ENCODE measurements around the gene DNAJA4.
"Not testable (repeated sequence)": the region's sequence is repeated elsewhere in the genome, so short reads cannot be mapped to it uniquely, and the experiment has no call there.

Gene DNAJA4

DNA sequence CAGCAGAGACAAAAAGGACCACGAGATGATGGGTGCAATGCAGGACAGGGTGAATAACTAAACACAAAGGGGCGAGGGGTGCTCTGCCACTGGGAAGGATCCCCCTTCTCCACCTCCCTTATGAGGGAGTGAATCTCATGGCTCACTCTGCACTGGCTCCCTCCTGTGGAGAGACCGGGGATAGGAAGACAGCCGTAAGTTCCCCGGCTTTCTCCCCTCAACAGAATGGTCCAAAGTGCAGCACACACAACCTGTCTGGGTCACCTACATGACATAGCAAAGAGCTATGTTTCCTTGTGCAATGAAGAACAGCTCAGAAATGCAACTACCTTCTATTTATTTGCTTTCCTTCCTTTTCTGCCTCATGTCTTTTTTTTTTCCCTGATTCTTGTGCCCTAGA is 22.2 kb upstream of the DNAJA4 start:
- no peak for TF ChIP-seq POLR2AphosphoS5 (IDR thresholded peaks at IDR 0.05; ENCODE audit: low read depth, low read length)
- no peak for TF ChIP-seq TAF1 (IDR thresholded peaks at IDR 0.05; ENCODE audit: low read depth, low read length)
- no peak for TF ChIP-seq SPI1 (IDR thresholded peaks at IDR 0.05; ENCODE audit: low read depth, low read length)
- TF ChIP-seq PAX5 (IDR thresholded peaks at IDR 0.05; ENCODE audit: insufficient read depth, low read length, severe bottlenecking) = no peak
- TF ChIP-seq POU2F2 (IDR thresholded peaks at IDR 0.05; ENCODE audit: low read depth, low read length) = no peak
- TF ChIP-seq POLR2A (IDR thresholded peaks at IDR 0.05; ENCODE audit: low read depth, low read length) = no peak
- DNase-seq (ENCODE audit: insufficient read length, low spot score) = no peak
- FAIRE-seq = no peak

DNA sequence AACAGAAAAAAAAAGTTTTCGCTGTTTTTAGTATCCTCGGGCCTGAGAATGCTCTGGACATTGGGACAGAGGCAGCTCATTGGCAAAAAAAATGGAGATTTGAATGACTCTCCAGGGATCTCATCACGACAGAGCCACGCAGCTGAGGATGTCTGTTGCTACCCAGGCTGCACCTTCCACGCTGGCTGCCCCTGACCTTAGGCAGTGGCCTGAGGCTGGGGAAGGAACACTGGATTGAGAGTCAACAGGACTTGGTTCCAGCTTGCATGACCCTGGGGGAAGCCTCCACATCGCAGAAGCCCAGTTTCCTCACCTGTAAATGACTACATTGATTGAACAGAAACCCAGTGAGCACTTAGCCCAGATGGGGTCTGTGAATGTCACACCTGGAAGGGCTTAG is 21.3 kb upstream of the DNAJA4 start:
- DNase-seq (ENCODE audit: insufficient read length, low spot score) = no peak
- FAIRE-seq = no peak
- no peak for TF ChIP-seq POLR2A (IDR thresholded peaks at IDR 0.05; ENCODE audit: low read depth, low read length)
- TF ChIP-seq PAX5 (IDR thresholded peaks at IDR 0.05; ENCODE audit: insufficient read depth, low read length, severe bottlenecking) = no peak
- TF ChIP-seq POU2F2 (IDR thresholded peaks at IDR 0.05; ENCODE audit: low read depth, low read length) = no peak
- no peak for TF ChIP-seq POLR2AphosphoS5 (IDR thresholded peaks at IDR 0.05; ENCODE audit: low read depth, low read length)

DNA sequence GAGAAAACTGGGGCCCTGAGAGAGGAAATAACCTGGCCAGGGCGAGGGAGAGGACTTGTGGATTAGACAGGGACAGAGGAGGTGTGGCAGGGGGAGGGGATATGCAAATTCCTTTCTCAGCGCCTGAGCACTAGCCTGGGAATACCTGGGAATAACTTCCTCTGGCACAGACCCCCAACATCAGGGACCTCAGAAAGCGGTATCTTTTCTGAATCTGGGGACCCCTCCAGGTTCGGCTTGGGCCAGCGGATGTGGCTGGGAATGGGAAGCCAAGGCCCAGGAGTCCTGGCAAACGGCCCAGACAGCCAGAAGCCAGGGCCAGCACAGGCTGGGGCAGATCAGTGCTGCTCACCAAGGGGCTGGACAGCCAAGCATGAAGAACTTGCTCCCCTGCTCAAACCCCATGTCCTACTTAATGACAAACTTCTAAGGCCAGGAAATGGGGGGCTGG is 20.8 kb upstream of the DNAJA4 start:
- no peak for TF ChIP-seq POLR2AphosphoS5 (IDR thresholded peaks at IDR 0.05; ENCODE audit: low read depth, low read length)
- no peak for TF ChIP-seq POU2F2 (IDR thresholded peaks at IDR 0.05; ENCODE audit: low read depth, low read length)
- no peak for TF ChIP-seq PAX5 (IDR thresholded peaks at IDR 0.05; ENCODE audit: insufficient read depth, low read length, severe bottlenecking)
- TF ChIP-seq SPI1 (IDR thresholded peaks at IDR 0.05; ENCODE audit: low read depth, low read length) = no peak
- no peak for TF ChIP-seq POLR2A (IDR thresholded peaks at IDR 0.05; ENCODE audit: low read depth, low read length)
- TF ChIP-seq TAF1 (IDR thresholded peaks at IDR 0.05; ENCODE audit: low read depth, low read length) = no peak
- DNase-seq (ENCODE audit: insufficient read length, low spot score) = no peak
- FAIRE-seq = no peak

DNA sequence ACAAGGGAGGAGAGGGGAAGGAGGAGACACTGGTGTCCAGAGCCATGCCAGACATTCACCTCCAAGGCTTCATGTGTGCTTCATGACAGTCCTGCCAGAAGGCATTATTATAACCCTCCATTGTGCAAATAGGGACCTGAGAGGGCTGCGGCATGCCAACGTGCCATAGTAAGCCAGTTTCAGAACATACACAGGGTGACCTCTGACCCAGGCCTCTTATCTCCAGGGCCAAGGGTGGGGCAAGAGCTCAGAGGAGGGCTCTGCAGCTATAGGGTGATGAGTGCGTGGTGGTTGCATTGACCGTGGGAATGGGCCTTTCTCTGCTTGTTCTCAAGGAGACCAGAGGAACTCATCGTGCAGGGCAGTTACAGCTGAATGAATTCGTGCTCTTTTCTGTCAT is 20.3 kb upstream of the DNAJA4 start:
- TF ChIP-seq SPI1 (IDR thresholded peaks at IDR 0.05; ENCODE audit: low read depth, low read length) (no peak), POLR2AphosphoS5 (IDR thresholded peaks at IDR 0.05; ENCODE audit: low read depth, low read length) (no peak), POU2F2 (IDR thresholded peaks at IDR 0.05; ENCODE audit: low read depth, low read length) (no peak), POLR2A (IDR thresholded peaks at IDR 0.05; ENCODE audit: low read depth, low read length) (no peak), TAF1 (IDR thresholded peaks at IDR 0.05; ENCODE audit: low read depth, low read length) (no peak), PAX5 (IDR thresholded peaks at IDR 0.05; ENCODE audit: insufficient read depth, low read length, severe bottlenecking) (no peak)
- FAIRE-seq = no peak
- DNase-seq (ENCODE audit: insufficient read length, low spot score) = no peak

DNA sequence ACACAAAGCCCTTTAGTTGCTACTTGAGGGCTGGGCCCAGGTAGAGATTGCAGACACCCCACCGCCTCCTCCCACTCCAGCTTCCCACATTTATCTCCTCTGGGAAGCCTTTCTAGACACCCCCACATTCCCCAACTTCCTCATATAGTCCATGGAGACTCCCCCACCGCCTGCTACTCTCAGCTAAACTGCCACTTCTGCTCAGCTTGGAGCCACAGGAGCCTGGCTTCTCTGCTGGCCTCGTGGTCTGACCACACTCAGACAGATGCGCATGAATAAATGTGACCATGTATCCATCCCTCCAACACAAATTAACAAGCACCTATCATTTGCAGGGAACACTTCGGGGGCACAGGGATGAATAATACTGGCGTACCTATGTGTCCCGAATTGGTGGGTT is 19.5 kb upstream of the DNAJA4 start:
- no peak for DNase-seq (ENCODE audit: insufficient read length, low spot score)
- no peak for FAIRE-seq
- TF ChIP-seq POLR2AphosphoS5 (IDR thresholded peaks at IDR 0.05; ENCODE audit: low read depth, low read length) (no peak), SPI1 (IDR thresholded peaks at IDR 0.05; ENCODE audit: low read depth, low read length) (no peak)

DNA sequence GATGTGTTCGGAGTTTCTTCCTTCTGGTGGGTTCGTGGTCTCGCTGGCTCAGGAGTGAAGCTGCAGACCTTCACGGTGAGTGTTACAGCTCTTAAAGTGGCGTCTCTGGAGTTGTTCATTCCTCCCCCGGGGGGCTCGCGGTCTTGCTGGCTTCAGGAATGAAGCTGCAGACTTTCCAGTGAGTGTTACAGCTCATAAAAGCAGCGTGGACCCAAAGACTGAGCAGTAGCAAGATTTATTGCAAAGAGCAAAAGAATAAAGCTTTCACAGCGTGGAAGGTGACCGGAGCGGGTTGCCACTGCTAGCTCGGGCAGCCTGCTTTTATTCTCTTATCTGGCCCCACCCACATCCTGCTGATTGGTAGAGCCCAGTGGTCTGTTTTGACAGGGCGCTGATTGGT is 19.0 kb upstream of the DNAJA4 start:
- not testable (repeated sequence) for FAIRE-seq; DNase-seq (ENCODE audit: insufficient read length, low spot score)

DNA sequence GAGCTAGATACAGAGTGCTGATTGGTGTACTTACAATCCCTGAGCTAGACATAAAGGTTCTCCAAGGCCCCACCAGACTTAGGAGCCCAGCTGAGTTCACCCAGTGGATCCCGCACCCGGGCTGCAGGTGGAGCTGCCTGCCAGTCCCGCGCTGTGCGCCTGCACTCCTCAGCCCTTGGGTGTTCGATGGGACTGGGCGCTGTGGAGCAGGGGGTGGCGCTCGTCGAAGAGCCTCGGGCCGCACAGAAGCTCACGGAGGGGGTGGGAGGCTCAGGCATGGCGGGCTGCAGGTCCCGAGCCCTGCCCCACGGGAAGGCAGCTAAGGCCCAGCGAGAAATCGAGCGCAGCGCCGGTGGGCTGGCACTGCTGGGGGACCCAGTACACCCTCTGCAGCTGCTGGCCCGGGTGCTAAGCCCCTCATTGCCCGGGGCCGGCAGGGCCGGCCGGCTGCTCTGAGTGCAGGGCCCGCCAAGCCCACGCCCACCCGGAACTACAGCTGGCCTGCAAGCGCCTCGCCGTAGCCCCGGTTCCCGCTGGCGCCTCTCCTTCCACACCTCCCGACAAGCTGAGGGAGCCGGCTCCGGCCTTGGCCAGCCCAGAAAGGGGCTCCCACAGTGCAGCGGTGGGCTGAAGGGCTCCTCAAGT is 18.3 kb upstream of the DNAJA4 start:
- not testable (repeated sequence) for DNase-seq (ENCODE audit: insufficient read length, low spot score); FAIRE-seq

DNA sequence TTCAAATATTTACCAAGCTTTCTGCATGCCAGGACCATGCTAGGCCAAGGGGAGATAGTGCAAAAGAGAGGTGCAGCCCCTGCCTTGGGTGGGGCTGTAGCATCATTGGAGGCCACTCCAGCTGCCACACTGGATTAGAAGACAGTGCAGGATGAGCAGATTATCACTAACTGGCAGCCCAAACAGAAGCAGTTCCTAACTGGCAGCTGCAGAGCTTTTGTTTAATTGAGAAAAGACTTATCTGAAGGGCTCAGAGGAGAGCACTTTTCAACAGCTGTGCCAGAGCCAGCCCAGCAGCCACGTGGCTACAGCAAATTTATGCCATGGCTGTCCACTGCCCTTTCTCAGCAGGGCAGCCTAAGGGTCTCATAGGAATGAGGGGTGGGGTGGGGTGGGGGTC is 16.5 kb upstream of the DNAJA4 start:
- FAIRE-seq (no peak), DNase-seq (ENCODE audit: insufficient read length, low spot score) (no peak)
- TF ChIP-seq SPI1 (IDR thresholded peaks at IDR 0.05; ENCODE audit: low read depth, low read length) (no peak), TAF1 (IDR thresholded peaks at IDR 0.05; ENCODE audit: low read depth, low read length) (no peak)

DNA sequence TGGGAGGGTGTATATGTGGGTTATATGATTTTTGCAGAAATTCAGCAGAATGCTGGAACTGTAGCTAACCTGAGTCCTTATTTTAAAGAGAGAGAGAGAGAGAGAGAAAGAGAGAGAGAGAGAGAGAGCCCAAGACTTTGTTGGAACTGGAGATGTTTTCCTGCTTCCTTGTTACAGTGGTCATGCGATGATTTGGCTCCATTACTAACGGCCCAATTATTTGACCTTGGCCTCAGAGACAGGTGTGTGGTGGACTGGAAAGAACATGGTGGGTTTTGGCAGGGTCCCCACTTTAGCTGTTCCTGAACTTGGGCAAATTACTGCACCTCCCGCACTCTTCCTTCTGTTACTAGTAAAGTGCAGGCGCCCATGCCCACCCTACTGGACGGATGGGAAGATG is 15.2 kb upstream of the DNAJA4 start:
- TF ChIP-seq POLR2AphosphoS5 (IDR thresholded peaks at IDR 0.05; ENCODE audit: low read depth, low read length) (no peak), POU2F2 (IDR thresholded peaks at IDR 0.05; ENCODE audit: low read depth, low read length) (no peak), PAX5 (IDR thresholded peaks at IDR 0.05; ENCODE audit: insufficient read depth, low read length, severe bottlenecking) (no peak), POLR2A (IDR thresholded peaks at IDR 0.05; ENCODE audit: low read depth, low read length) (no peak), SPI1 (IDR thresholded peaks at IDR 0.05; ENCODE audit: low read depth, low read length) (no peak), TAF1 (IDR thresholded peaks at IDR 0.05; ENCODE audit: low read depth, low read length) (no peak)
- DNase-seq (ENCODE audit: insufficient read length, low spot score) = no peak
- FAIRE-seq = no peak

DNA sequence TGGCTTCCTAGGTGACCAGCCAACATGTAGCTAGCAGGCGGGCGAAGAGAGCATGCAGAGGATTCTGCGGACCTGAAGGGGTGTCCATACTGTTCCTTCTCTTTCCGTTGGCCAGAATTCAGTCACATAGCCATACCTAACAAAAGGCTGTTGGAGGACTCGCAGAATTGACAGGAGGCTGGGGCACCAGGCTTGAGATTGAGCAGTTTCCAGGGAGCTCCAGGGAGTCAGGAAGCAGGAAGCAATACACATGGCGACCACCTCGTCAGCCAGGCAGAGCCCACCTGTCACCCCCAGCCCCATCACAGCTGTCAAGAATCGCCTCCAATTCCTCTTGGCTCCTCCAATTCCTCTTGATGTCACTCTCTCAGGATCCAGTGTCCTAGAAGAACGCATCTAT is 13.2 kb upstream of the DNAJA4 start:
- FAIRE-seq = no peak
- DNase-seq (ENCODE audit: insufficient read length, low spot score) = no peak
- TF ChIP-seq POU2F2 (IDR thresholded peaks at IDR 0.05; ENCODE audit: low read depth, low read length) (no peak), TAF1 (IDR thresholded peaks at IDR 0.05; ENCODE audit: low read depth, low read length) (no peak), SPI1 (IDR thresholded peaks at IDR 0.05; ENCODE audit: low read depth, low read length) (no peak), PAX5 (IDR thresholded peaks at IDR 0.05; ENCODE audit: insufficient read depth, low read length, severe bottlenecking) (no peak), POLR2AphosphoS5 (IDR thresholded peaks at IDR 0.05; ENCODE audit: low read depth, low read length) (no peak), POLR2A (IDR thresholded peaks at IDR 0.05; ENCODE audit: low read depth, low read length) (no peak)

DNA sequence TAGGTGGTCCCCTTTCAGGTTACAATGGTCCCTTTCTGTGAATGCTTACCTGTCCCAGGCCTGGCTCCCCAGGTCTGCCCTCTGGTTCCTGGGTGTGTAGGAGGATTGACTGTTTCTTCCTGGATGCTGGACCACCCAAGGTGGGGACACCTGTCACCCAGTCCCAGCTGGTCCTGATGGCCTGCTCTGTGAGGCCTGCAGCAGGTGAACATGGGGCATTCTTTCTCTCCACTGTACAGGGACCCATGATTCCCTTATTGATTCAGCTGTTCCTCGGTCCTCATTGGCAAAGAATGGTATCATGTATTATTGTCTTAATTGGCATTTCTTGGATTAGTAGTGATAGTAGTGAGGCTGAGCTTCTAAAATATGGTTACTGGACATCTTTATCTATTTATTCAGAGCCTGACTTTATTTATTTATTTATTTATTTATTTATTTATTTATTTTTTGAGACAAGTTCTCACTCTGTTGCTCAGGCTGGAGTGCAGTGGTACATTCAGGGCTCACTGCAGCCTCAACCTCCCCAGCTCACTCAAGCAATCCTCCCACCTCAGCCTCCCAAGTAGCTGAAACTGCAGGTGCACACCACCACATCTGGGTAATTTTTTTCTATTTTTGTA is 8.8 kb upstream of the DNAJA4 start:
- TF ChIP-seq POU2F2 (IDR thresholded peaks at IDR 0.05; ENCODE audit: low read depth, low read length) (no peak), POLR2A (IDR thresholded peaks at IDR 0.05; ENCODE audit: low read depth, low read length) (no peak), SPI1 (IDR thresholded peaks at IDR 0.05; ENCODE audit: low read depth, low read length) (no peak), POLR2AphosphoS5 (IDR thresholded peaks at IDR 0.05; ENCODE audit: low read depth, low read length) (no peak), PAX5 (IDR thresholded peaks at IDR 0.05; ENCODE audit: insufficient read depth, low read length, severe bottlenecking) (no peak), TAF1 (IDR thresholded peaks at IDR 0.05; ENCODE audit: low read depth, low read length) (no peak)
- FAIRE-seq (no peak), DNase-seq (ENCODE audit: insufficient read length, low spot score) (no peak)
